ENCODE results near the gene GP1BB. TPM values are rescaled to one million over a fixed set of nuclear protein-coding genes. Genes with fewer than 3 reads are reported as not detected.

GP1BB gene
- total and polyA plus RNA-seq, 2 of the 13 experiments (the other 11 are each of a cell fraction or from before 2014, with no cell fraction given): not detected

DNA sequence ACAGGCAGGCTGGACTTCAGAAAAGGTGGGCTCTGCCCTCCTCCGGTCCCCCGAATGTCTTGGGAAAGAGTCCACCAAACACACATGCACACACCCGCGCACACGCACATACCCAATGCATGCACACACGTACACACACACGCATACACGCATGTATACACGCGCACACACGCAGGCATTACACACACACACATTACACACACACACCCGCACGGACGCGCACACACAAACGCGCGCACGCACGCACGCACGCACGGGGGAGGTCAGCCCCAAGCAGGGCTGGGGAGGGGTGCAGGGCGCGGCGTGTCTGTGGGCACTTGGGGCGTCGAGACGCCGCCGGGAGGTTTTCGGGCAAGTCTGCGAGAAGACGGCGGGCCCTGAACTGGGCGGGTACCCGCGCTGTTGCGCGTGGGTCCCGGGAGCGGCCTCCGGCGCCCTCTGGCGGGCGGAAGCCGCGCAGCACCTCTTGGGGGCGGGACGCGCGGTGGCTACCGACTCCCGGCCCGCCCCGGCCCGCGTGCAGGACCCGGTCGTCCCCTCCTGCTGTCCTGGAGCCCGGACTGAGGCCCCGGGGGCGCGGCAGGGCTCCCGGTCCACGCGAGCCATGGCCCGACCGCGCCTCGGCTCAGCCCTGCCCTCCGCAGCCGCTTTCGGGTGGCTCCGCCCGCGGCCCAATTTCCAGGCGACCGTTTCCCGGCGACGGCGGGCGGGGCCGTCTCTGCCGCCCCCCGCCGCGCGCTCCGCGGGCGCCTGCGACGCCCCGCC is 5.5 kb upstream of the GP1BB start (continued):
- TF ChIP-seq, protein P1, sequence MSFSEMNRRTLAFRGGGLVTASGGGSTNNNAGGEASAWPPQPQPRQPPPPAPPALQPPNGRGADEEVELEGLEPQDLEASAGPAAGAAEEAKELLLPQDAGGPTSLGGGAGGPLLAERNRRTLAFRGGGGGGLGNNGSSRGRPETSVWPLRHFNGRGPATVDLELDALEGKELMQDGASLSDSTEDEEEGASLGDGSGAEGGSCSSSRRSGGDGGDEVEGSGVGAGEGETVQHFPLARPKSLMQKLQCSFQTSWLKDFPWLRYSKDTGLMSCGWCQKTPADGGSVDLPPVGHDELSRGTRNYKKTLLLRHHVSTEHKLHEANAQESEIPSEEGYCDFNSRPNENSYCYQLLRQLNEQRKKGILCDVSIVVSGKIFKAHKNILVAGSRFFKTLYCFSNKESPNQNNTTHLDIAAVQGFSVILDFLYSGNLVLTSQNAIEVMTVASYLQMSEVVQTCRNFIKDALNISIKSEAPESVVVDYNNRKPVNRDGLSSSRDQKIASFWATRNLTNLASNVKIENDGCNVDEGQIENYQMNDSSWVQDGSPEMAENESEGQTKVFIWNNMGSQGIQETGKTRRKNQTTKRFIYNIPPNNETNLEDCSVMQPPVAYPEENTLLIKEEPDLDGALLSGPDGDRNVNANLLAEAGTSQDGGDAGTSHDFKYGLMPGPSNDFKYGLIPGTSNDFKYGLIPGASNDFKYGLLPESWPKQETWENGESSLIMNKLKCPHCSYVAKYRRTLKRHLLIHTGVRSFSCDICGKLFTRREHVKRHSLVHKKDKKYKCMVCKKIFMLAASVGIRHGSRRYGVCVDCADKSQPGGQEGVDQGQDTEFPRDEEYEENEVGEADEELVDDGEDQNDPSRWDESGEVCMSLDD (CRISPR knock-in tag; IDR thresholded peaks at IDR 0.05; ENCODE audit: borderline replicate concordance): no peak
- no peak for TF ChIP-seq ZKSCAN1 (IDR thresholded peaks at IDR 0.05; ENCODE audit: low read length)
- no peak for TF ChIP-seq ZNF670 (CRISPR knock-in tag; IDR thresholded peaks at IDR 0.05; ENCODE audit: borderline replicate concordance)
- TF ChIP-seq ZSCAN12 (CRISPR knock-in tag; IDR thresholded peaks at IDR 0.05): no peak
- TF ChIP-seq, protein P2, sequence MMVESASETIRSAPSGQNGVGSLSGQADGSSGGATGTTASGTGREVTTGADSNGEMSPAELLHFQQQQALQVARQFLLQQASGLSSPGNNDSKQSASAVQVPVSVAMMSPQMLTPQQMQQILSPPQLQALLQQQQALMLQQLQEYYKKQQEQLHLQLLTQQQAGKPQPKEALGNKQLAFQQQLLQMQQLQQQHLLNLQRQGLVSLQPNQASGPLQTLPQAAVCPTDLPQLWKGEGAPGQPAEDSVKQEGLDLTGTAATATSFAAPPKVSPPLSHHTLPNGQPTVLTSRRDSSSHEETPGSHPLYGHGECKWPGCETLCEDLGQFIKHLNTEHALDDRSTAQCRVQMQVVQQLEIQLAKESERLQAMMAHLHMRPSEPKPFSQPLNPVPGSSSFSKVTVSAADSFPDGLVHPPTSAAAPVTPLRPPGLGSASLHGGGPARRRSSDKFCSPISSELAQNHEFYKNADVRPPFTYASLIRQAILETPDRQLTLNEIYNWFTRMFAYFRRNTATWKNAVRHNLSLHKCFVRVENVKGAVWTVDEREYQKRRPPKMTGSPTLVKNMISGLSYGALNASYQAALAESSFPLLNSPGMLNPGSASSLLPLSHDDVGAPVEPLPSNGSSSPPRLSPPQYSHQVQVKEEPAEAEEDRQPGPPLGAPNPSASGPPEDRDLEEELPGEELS (CRISPR knock-in tag; IDR thresholded peaks at IDR 0.05): no peak
- TF ChIP-seq, protein P3, sequence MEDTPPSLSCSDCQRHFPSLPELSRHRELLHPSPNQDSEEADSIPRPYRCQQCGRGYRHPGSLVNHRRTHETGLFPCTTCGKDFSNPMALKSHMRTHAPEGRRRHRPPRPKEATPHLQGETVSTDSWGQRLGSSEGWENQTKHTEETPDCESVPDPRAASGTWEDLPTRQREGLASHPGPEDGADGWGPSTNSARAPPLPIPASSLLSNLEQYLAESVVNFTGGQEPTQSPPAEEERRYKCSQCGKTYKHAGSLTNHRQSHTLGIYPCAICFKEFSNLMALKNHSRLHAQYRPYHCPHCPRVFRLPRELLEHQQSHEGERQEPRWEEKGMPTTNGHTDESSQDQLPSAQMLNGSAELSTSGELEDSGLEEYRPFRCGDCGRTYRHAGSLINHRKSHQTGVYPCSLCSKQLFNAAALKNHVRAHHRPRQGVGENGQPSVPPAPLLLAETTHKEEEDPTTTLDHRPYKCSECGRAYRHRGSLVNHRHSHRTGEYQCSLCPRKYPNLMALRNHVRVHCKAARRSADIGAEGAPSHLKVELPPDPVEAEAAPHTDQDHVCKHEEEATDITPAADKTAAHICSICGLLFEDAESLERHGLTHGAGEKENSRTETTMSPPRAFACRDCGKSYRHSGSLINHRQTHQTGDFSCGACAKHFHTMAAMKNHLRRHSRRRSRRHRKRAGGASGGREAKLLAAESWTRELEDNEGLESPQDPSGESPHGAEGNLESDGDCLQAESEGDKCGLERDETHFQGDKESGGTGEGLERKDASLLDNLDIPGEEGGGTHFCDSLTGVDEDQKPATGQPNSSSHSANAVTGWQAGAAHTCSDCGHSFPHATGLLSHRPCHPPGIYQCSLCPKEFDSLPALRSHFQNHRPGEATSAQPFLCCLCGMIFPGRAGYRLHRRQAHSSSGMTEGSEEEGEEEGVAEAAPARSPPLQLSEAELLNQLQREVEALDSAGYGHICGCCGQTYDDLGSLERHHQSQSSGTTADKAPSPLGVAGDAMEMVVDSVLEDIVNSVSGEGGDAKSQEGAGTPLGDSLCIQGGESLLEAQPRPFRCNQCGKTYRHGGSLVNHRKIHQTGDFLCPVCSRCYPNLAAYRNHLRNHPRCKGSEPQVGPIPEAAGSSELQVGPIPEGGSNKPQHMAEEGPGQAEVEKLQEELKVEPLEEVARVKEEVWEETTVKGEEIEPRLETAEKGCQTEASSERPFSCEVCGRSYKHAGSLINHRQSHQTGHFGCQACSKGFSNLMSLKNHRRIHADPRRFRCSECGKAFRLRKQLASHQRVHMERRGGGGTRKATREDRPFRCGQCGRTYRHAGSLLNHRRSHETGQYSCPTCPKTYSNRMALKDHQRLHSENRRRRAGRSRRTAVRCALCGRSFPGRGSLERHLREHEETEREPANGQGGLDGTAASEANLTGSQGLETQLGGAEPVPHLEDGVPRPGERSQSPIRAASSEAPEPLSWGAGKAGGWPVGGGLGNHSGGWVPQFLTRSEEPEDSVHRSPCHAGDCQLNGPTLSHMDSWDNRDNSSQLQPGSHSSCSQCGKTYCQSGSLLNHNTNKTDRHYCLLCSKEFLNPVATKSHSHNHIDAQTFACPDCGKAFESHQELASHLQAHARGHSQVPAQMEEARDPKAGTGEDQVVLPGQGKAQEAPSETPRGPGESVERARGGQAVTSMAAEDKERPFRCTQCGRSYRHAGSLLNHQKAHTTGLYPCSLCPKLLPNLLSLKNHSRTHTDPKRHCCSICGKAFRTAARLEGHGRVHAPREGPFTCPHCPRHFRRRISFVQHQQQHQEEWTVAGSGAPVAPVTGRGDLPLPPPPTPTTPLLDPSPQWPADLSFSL (CRISPR knock-in tag; IDR thresholded peaks at IDR 0.05): no peak
- no peak for TF ChIP-seq CHCHD3 (CRISPR knock-in tag; IDR thresholded peaks at IDR 0.05)
- no peak for TF ChIP-seq KDM4B (CRISPR knock-in tag; IDR thresholded peaks at IDR 0.05)
- no peak for TF ChIP-seq ZNF564 (CRISPR knock-in tag; IDR thresholded peaks at IDR 0.05)
- TF ChIP-seq, protein P4, sequence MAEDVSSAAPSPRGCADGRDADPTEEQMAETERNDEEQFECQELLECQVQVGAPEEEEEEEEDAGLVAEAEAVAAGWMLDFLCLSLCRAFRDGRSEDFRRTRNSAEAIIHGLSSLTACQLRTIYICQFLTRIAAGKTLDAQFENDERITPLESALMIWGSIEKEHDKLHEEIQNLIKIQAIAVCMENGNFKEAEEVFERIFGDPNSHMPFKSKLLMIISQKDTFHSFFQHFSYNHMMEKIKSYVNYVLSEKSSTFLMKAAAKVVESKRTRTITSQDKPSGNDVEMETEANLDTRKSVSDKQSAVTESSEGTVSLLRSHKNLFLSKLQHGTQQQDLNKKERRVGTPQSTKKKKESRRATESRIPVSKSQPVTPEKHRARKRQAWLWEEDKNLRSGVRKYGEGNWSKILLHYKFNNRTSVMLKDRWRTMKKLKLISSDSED (CRISPR knock-in tag; IDR thresholded peaks at IDR 0.05): no peak
- no peak for TF ChIP-seq RBM22 (optimal IDR thresholded peaks at IDR 0.05; ENCODE audit: low read length)
- no peak for TF ChIP-seq ZNF468 (CRISPR knock-in tag; IDR thresholded peaks at IDR 0.05)
- no peak for TF ChIP-seq ZNF569 (CRISPR knock-in tag; IDR thresholded peaks at IDR 0.05; ENCODE audit: borderline replicate concordance)

All from HepG2 (cell line).